Epithelial cell of proximal tubule (primary cell): ENCODE data around the gene TMEM30B. TPM values are rescaled to one million over a fixed set of nuclear protein-coding genes. Genes with fewer than 3 reads are reported as not detected.

Source experiments
- DNase-seq: peaks from one replicate; pipeline ENCODE4 v3.0.0-alpha.2; 2011; ENCODE audit warnings: low read depth
- H3K4me3 ChIP-seq: 2 replicates; pipeline ENCODE4 v1.5.1; 2011; ENCODE audit warnings: low read depth, mild to moderate bottlenecking, low read length
- total RNA-seq: library from RNA; depleted of rRNA; stranded (reverse); fragments of >200 nt; gene quantifications from 2 replicates; pipeline ENCODE4 v1.2.3, GENCODE V29; 2015
- TF ChIP-seq, protein P1 (sequence below): conservative IDR thresholded peaks from 2 replicates; pipeline ENCODE4 v1.5.1; 2012; ENCODE audit warnings: low read depth, mild to moderate bottlenecking, low read length

Gene TMEM30B
- total RNA-seq, 1 donor from 2014 or later = 3.1 TPM

DNA sequence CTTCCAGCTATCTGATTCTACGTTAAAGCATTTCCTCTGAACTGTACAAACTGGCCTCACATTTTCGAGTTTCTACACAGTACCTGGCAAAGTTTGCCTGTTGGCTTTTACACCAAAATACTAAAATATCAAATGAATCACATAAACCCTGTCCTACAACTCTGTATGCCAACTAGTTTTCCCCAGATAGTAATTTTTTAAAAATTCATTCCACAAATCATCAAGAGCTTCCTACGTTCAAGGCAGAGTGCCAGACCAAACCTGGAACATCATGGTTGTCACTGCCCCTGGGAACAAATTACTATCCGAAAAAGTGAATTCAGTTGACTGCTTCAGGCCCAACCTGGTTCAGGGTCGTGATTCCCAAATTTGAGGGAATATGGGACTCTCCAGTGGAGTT lies 2.1 kb downstream of the TMEM30B start:
- TF ChIP-seq, protein P1, sequence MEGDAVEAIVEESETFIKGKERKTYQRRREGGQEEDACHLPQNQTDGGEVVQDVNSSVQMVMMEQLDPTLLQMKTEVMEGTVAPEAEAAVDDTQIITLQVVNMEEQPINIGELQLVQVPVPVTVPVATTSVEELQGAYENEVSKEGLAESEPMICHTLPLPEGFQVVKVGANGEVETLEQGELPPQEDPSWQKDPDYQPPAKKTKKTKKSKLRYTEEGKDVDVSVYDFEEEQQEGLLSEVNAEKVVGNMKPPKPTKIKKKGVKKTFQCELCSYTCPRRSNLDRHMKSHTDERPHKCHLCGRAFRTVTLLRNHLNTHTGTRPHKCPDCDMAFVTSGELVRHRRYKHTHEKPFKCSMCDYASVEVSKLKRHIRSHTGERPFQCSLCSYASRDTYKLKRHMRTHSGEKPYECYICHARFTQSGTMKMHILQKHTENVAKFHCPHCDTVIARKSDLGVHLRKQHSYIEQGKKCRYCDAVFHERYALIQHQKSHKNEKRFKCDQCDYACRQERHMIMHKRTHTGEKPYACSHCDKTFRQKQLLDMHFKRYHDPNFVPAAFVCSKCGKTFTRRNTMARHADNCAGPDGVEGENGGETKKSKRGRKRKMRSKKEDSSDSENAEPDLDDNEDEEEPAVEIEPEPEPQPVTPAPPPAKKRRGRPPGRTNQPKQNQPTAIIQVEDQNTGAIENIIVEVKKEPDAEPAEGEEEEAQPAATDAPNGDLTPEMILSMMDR = no peak
- DNase-seq = no peak
- no peak overlapping the region for H3K4me3 ChIP-seq

DNA sequence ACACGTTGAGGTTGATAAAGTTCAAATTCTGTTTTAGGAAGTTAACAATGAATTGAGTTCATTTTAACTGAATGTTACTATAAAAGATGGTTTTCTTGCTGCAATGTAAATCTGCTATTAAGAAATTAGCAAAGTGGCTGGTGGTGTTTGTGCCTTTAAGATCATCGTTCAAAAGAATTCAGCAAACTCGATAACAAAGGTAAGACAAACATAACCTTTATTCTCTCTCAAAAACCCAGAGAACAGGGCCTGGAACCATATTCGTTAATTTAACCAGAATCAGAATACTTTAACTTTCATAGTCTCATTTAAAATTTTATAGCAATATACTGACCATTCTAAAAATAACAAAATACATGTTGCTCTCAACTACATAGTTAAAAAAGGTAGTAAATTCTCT lies 3.4 kb downstream of the TMEM30B start:
- no peak for DNase-seq
- no peak overlapping the region for H3K4me3 ChIP-seq

DNA sequence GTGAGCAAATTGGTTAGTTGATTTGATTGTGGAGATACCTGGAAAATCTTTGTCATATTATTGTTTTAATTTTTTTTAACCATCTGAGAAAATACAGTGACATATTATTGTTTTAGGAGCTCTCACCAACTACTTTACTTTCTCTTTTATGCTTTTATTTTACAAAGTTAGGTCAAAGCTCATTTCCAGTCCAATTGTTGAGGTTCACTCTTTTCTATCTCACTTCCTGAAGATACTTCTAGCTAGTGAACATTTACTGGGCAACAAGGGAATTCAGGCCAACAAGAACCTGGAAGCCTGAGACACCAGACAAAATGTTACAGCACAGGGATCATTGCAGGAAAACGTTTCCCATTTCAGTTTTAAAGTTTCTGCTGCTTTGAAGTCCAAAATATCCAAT lies 3.9 kb downstream of the TMEM30B start:
- no peak overlapping the region for H3K4me3 ChIP-seq

More for the DNA sequence above, 3.4 kb downstream of the TMEM30B start:
- TF ChIP-seq, protein P1 = no peak

DNA sequence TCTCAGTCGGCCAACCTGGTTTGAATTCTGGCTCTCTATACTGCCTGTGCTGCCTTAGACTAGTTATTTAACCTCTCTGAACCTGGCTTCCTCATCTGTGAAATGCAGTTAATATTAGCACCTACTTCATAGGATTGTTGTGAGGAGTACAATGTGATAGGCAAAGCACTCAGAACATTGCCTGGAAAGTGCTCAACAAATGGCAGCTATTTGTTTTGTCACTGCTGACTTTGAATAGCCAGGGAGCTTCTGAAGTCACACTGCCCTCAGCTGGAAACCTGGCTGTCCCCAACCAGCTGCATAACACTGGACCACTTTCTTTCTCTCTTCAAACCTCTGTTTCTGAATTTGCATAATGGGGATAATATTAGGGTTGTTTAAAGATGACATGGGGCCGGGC lies 9.6 kb downstream of the TMEM30B start:
- no peak for DNase-seq
- no peak overlapping the region for H3K4me3 ChIP-seq
- TF ChIP-seq, protein P1 = no peak

More for the DNA sequence above, 3.9 kb downstream of the TMEM30B start:
- TF ChIP-seq, protein P1 = no peak
- DNase-seq = no peak

DNA sequence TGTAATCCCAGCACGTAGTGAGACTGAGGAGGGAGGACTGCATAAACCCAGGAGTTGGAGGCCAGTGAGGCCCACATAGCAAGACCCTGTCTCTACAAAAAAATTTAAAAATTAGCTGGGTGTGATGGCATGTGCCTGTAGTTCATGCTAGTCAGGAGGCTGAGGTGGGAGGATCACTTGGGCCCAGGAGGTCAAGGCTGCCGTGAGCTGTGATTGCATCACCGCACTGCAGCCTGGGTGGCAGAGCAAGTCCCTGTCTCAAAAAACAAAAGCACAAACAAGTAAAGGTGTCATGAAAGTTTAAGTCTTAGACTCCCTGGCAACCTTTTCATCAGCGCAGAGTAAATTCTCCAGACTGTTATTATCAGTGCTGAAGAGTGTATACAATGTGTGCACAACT lies 10.4 kb downstream of the TMEM30B start:
- TF ChIP-seq, protein P1 = no peak
- no peak for DNase-seq
- H3K4me3 ChIP-seq = no peak overlapping the region

DNA sequence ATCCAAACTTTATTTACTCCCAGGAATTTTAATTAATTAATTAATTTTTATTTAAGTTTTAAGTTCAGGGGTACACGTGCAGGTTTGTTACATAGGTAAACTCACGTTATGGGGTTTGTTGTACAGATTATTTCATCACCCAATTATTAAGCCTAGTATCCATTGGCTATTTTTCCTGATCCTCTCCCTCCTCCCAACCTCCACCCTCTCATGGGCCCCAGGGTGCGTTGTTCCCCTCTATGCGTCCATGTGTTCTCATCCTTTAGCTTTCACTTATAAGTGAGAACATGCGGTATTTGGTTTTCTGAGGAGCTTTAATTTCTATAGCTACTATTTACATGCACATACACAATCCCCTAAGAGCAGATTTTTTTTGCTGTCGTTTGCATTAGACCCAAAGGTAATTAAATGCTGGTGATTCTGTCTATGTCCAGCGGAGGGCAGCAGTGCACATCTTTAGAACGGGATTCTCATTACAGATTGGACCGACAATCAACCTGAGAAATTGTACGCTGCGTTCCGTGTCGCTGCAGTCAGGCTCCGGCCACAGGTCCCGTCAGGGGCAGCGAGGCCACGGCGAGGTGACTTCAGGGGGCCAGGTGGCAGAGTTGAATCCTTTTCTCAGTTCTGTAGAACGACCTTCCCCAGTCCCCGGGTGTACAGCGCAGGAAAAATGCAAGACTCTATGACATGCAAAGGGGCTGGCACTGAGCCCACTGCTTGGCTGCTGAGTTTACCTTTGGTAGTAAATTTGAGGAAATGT lies 11.6 kb downstream of the TMEM30B start:
- H3K4me3 ChIP-seq = peak overlapping the region; percentile 52
- TF ChIP-seq, protein P1 = peak; percentile 79
- DNase-seq = no peak

DNA sequence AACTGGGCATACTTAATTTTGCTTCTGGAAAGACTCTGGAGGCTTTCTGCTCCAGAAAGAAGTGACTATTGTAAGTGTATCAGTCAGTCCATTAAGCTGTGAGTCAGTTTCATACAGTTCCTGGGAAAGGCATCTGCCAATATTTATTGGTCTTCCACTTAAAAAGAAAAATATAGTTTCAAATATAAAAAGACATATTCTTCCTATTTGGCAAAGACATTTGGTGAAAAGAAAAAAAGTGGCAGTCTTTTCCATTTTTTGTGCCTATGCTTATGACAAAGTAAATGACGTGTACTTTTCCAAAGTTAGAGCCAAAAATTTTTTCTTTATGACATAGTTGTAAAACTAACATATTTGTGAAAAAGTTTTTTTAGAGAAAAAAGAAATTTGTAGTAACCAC lies 12.3 kb downstream of the TMEM30B start:
- TF ChIP-seq, protein P1 = no peak
- no peak overlapping the region for H3K4me3 ChIP-seq
- no peak for DNase-seq
